IPS-18a (cell line): ENCODE results near the gene CASP12.

Experiments used
- H3K27ac ChIP-seq: one replicate; pipeline ENCODE4 v1.5.1; 2013; ENCODE audit warnings: low read length
- H3K27me3 ChIP-seq: one replicate; pipeline ENCODE4 v1.6.1; 2013; ENCODE audit warnings: mild to moderate bottlenecking, low read length; ENCODE audit not compliant: control insufficient read depth, insufficient read depth
- H3K36me3 ChIP-seq: one replicate; pipeline ENCODE4 v1.6.1; 2013; ENCODE audit warnings: low read depth, low read length; ENCODE audit not compliant: control insufficient read depth
- H3K4me1 ChIP-seq: one replicate; pipeline ENCODE4 v1.6.1; 2013; ENCODE audit warnings: low read depth, low read length; ENCODE audit not compliant: control insufficient read depth
- H3K4me3 ChIP-seq: one replicate; pipeline ENCODE4 v1.5.1; 2013; ENCODE audit warnings: low read length
- H3K9ac ChIP-seq: one replicate; pipeline ENCODE4 v1.6.1; 2013; ENCODE audit warnings: mild to moderate bottlenecking, low read length, moderate library complexity
- H3K9me3 ChIP-seq: one replicate; pipeline ENCODE4 v1.6.1; 2013; ENCODE audit warnings: low read depth, low read length; ENCODE audit not compliant: control insufficient read depth

Gene CASP12

DNA sequence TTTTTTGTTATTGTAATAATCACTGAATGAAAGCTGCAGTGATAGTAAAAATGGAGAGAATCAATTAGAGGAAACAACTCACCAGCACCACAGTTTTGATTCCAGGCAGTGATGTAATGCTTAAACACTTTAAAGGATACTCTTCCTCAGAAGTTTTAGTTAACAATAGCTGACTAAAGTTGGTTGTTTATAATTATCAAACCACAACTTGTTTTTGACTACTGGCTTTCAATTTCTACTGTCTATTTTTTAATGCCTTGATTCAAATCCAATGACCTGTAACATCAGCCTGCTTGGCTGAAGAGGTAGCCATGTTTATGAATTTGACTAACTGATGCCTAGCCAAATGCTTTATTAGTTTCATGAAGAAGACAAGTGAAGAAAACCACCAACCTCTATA, 18.2 kb upstream of the CASP12 start:
- Histone ChIP-seq H3K27me3 (no peaks in the 10 kb centered on the region), H3K9me3 (no peaks in the 10 kb centered on the region), H3K27ac (no peak overlapping the region), H3K9ac (no peak overlapping the region), H3K4me1 (no peaks in the 10 kb centered on the region), H3K4me3 (no peak overlapping the region), H3K36me3 (no peaks in the 10 kb centered on the region)

DNA sequence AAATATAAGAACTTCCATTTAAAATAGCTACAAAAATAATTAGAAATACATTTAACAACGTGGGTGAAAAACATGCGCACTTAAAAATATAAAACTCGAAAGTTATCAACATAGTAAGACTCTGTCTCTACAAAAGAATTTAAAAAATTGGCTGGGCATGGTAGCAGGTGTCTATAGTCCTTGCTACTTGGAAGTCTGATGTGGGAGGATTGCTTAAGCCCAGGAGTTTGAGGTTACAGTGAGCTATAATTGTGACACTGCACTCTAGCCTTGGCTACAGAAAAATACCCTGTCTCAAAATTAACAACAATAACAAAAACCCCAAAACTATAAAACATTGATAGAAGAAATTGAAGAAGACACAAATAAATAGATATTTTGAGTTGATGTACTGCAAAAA, 13.8 kb upstream of the CASP12 start:
- no peaks in the 10 kb centered on the region for H3K9me3 ChIP-seq
- no peak overlapping the region for H3K9ac ChIP-seq
- H3K27me3 ChIP-seq: no peaks in the 10 kb centered on the region
- no peaks in the 10 kb centered on the region for H3K4me1 ChIP-seq
- H3K36me3 ChIP-seq: no peaks in the 10 kb centered on the region
- H3K27ac ChIP-seq: no peak overlapping the region
- no peak overlapping the region for H3K4me3 ChIP-seq

DNA sequence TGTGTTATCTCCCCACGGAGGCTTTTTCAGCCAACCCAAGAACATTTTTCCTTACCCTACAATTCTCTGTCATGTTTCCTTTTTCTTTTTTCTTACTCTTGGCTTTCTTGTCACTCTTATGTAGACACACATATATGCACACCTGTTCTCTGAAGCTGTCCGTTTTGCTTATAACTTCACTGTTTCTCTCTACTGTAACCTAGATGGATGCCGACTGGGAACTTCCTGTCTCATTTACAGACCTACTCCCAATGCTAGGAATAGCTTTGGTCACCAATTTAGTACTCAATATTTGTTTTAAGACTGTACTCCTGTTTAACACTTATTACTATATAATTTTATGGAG, 9.9 kb upstream of the CASP12 start:
- Histone ChIP-seq H3K4me3 (no peak overlapping the region), H3K36me3 (no peaks in the 10 kb centered on the region), H3K9ac (no peak overlapping the region), H3K27me3 (no peaks in the 10 kb centered on the region), H3K9me3 (no peaks in the 10 kb centered on the region), H3K27ac (no peak overlapping the region), H3K4me1 (no peaks in the 10 kb centered on the region)

DNA sequence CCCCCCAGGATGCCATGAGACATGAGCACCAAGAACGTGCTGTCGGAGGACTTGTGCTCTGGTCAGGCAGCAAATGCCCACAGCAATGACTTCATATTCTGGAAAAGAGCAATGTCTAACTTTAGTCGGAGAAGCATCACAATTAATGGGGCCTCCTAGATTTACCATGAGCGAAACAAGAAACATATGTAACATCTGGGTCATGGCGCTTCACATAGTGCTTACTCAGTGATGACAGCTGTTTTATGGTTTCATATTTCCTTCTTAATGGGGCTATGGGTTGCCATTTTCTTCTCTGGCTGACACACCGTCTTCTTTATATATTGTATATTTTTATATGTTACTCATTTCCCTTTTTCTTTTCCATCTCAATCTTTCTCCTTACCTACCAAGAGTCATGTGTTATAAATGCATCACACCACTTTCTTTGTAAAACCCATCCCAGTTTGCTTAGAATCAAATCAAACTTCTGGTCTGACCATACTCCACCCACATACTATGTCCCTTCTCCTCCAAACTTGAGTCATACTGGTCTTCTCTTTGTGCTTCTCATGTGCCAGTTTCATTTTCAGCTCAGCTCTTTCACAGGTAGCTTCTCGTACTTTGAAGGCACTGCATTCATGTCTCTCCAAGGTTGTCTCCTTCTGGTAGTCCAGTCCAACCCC, 9.4 kb upstream of the CASP12 start:
- Histone ChIP-seq H3K9me3 (no peaks in the 10 kb centered on the region), H3K4me1 (no peaks in the 10 kb centered on the region), H3K27me3 (no peaks in the 10 kb centered on the region), H3K9ac (no peak overlapping the region), H3K36me3 (no peaks in the 10 kb centered on the region), H3K27ac (no peak overlapping the region), H3K4me3 (no peak overlapping the region)

DNA sequence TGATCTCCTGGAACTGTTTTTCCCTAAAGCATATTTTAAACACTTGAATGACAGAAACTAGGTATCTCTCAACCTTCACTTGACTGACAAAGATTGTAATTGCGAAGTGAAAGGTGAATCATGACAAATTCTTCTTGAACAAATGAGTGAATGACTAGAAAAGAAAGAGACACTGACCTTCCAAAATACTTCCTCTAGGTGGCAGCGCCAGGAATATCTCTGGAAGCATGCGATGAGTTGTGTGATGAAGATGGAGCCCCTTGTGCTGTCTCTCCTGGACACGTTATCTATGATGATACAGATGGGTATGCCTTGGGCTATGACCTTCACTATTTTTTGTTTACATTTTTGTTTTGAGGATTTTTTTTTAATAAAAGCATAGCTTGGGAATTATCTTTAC, 7.0 kb upstream of the CASP12 start:
- H3K9ac ChIP-seq: no peak overlapping the region
- no peaks in the 10 kb centered on the region for H3K36me3 ChIP-seq
- H3K4me1 ChIP-seq: no peaks in the 10 kb centered on the region
- H3K27ac ChIP-seq: no peak overlapping the region
- no peak overlapping the region for H3K4me3 ChIP-seq
- no peaks in the 10 kb centered on the region for H3K9me3 ChIP-seq
- H3K27me3 ChIP-seq: no peaks in the 10 kb centered on the region

DNA sequence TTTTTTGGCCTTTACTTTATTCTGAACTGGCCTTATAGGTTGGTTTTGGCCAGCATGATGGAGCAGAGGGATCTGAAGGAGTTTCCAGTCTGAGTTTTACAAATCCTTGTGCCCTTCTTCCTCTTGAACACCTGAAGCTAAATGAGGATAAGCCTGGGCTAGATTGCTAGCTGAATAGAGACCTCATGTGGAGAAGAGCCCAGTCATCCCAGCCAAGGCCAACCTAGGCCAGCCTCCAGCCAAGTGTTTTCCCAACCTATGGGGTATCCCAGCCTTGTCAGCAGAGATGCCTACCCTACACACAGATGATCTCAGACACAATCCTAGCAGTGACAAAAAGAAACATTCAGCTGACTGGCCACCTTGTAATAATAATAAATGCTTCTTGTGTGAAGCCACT, 966 bp upstream of the CASP12 start:
- no peak overlapping the region for H3K9ac ChIP-seq
- H3K27me3 ChIP-seq: no peaks in the 10 kb centered on the region
- no peaks in the 10 kb centered on the region for H3K9me3 ChIP-seq
- no peak overlapping the region for H3K27ac ChIP-seq
- no peak overlapping the region for H3K4me3 ChIP-seq
- H3K4me1 ChIP-seq: peaks cover 19% of the 10 kb centered on the region
- no peaks in the 10 kb centered on the region for H3K36me3 ChIP-seq

DNA sequence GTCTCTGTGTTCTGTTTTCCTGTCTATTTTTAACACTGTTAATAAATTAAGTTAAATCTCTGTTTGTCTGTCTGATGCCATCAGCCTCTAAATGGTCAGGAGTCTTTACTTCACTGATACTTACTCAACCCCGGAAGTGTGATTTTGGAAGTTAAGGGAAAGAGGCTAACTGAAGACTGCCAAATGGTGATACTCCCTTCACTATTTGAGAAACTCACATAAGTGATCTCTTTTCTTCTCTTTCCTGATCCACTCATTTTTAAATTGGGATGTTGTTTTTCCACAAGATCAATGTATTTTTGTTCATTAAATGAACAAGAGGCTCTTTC, 389 bp upstream of the CASP12 start:
- H3K36me3 ChIP-seq: no peaks in the 10 kb centered on the region
- no peak overlapping the region for H3K4me3 ChIP-seq
- no peak overlapping the region for H3K9ac ChIP-seq
- H3K27me3 ChIP-seq: no peaks in the 10 kb centered on the region
- peaks cover 20% of the 10 kb centered on the region for H3K4me1 ChIP-seq
- no peaks in the 10 kb centered on the region for H3K9me3 ChIP-seq
- H3K27ac ChIP-seq: no peak overlapping the region

DNA sequence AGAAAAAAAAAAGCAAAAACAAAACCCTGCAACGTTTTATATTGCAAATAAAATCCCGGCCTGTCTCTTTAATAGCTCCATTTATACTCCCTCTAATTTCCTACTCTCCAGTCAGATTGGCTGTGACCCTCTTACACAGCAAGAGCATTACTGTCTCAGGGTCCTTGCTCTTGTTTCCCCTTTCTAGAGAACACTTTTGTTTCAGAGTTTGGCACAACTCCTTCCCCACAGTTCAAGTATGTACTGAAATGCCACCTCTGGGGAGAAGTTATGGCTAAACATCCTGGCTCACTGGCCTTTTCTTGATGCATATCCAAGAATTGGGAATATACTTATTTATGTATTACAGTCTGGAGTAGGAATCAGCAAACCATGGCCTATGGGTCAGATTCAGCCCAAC, 2.6 kb downstream of the CASP12 start:
- H3K9ac ChIP-seq: no peak overlapping the region
- H3K4me3 ChIP-seq: no peak overlapping the region
- no peaks in the 10 kb centered on the region for H3K27me3 ChIP-seq
- no peaks in the 10 kb centered on the region for H3K9me3 ChIP-seq
- no peak overlapping the region for H3K27ac ChIP-seq
- H3K4me1 ChIP-seq: peaks cover 20% of the 10 kb centered on the region
- H3K36me3 ChIP-seq: no peaks in the 10 kb centered on the region

DNA sequence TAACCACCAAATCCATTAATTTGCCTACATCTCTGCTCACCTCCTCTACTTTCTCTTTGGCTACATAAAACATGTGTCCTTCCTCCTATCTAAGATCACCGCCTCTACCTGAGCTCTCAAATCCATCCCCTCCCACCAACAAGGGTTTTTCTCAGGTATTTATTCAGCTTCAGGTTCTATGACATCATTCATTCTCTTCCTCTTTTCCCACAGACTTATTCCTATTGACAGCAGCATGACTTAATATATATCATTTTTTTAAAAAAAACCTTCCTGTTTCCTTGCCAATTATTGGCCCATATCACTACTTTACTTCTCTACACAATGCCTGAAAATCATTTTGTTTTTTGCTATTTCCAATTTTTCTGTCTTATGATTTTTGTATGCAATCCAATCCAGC, 4.4 kb downstream of the CASP12 start:
- Histone ChIP-seq H3K4me3 (no peak overlapping the region), H3K9ac (no peak overlapping the region), H3K36me3 (no peaks in the 10 kb centered on the region), H3K27ac (no peak overlapping the region), H3K9me3 (no peaks in the 10 kb centered on the region), H3K4me1 (peaks cover 17% of the 10 kb centered on the region), H3K27me3 (no peaks in the 10 kb centered on the region)

DNA sequence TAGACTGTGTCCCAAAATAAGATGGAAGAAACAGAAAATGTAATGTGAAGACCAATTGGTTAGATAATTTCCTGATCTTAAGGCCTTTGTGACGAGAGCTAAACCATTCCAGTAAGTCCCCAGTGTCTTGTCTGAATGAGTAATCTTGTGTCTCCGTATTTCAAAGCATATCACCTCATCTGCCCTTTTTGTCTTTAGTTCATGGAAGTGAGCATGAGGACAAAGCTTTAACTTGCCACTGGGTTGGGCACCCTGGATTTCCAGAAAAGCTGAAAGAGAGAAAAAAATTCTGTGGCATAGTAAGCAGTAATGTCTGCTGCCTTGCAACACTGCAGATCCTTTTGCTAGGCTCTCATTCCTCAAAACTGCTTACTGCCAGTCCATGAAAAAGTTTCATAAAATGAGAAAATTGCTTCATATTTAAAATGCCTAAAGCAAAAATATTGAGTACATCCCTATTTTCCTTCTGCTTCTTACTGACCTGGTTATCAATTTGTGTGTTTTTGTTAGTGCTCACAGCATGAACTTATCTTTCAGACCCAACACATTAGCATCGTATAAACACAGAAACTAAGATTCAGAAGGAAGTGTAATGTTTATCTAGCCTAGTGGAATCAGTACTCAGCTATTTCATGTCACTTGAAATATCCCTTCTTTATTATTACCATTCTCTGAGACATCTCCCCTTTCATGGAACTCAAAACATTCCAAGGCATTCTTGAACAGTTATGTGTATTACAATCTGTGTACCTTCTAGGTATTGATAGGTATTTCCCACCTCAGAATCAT, 5.3 kb downstream of the CASP12 start:
- no peak overlapping the region for H3K27ac ChIP-seq

DNA sequence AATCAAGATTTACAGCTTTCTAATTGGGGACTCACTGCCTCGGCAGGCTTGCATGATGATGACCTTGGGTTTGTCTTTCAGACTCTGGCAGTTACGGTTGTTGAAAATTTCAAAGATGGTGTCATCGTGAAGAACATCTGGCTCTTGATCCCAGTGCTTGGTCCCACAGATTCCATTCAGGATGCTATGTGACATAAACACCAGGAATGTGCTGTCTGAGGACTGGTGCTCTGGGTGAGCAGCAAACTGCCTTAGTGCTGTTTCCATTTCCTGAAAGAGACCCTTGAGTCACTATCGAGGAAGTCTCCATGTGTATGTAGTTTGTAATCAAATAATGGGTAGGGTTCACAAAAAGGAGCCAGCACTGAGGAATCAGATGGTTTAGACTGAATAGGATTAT, 7.1 kb downstream of the CASP12 start:
- Histone ChIP-seq H3K27me3 (no peaks in the 10 kb centered on the region), H3K27ac (no peak overlapping the region), H3K9ac (no peak overlapping the region), H3K9me3 (no peaks in the 10 kb centered on the region), H3K36me3 (no peaks in the 10 kb centered on the region), H3K4me1 (peaks cover 17% of the 10 kb centered on the region), H3K4me3 (no peak overlapping the region)

More for the DNA sequence above, 5.3 kb downstream of the CASP12 start:
- H3K27me3 ChIP-seq: no peaks in the 10 kb centered on the region
- no peaks in the 10 kb centered on the region for H3K36me3 ChIP-seq
- H3K4me3 ChIP-seq: no peak overlapping the region
- H3K9me3 ChIP-seq: no peaks in the 10 kb centered on the region
- H3K4me1 ChIP-seq: peaks cover 17% of the 10 kb centered on the region
- H3K9ac ChIP-seq: no peak overlapping the region

DNA sequence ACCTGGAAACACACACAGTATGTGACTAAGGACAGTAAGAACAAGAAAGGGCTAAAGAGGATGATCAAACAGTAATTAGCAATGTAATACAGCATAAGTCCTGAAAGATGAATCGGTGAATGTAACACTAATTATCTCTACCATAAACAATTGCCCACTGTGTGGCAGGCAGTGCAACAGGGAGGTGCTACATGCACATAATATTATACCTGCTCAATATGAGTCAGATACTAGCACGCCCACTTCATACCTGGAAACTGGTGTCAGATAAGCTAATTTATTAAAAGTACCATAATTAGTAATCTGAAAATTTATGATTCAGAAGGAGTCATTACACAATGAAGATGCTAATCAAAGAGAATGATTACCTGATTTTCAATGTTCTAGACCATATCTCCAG, 14.9 kb downstream of the CASP12 start:
- Histone ChIP-seq H3K27ac (no peak overlapping the region), H3K9me3 (no peaks in the 10 kb centered on the region), H3K36me3 (no peaks in the 10 kb centered on the region), H3K9ac (no peak overlapping the region), H3K4me3 (no peak overlapping the region), H3K4me1 (no peaks in the 10 kb centered on the region), H3K27me3 (no peaks in the 10 kb centered on the region)
